ENCODE measurements around the gene GALNT4.
A peak's percentile ranks its signal among the peaks of the same experiment; 100 is the strongest.

The GALNT4 gene

DNA sequence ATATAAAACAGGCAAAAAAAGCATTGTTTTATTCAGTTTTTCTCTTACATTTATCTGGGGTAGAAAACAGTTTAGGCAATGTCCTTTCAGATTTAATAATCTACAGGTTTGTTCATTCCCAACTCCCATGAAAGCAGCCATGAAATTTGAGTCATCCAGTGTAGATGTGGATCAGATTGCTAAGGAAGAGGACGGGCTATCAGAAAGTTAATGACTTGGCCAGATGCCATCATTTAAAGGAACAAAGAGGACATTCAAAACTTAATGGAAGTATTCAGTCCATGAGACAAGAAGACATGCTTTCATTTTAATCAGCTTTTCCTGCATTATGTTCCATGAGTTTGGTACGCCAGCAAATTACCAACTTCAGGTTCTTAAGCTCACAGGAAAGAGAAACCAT, 32.4 kb upstream of the GALNT4 start:
- H3K79me2 ChIP-seq (ENCODE audit: low read length) = no peaks in the 10 kb centered on the region
- H3K9ac ChIP-seq (ENCODE audit: low read length) = no peak overlapping the region
- H3K36me3 ChIP-seq (replicated peaks; ENCODE audit: low read depth, low read length) = no peaks in the 10 kb centered on the region
- no peaks in the 10 kb centered on the region for H3K27me3 ChIP-seq (ENCODE audit: low read depth, low read length)
- no peaks in the 10 kb centered on the region for H3K4me1 ChIP-seq (ENCODE audit: low read length)
- H3K4me2 ChIP-seq (ENCODE audit: low read length) = no peak overlapping the region
- H4K20me1 ChIP-seq (ENCODE audit: insufficient read depth, low read length) = no peaks in the 10 kb centered on the region
- TF ChIP-seq EZH2phosphoT487 (IDR thresholded peaks at IDR 0.05; ENCODE audit: low read depth) = no peak
- TF ChIP-seq, protein P1, sequence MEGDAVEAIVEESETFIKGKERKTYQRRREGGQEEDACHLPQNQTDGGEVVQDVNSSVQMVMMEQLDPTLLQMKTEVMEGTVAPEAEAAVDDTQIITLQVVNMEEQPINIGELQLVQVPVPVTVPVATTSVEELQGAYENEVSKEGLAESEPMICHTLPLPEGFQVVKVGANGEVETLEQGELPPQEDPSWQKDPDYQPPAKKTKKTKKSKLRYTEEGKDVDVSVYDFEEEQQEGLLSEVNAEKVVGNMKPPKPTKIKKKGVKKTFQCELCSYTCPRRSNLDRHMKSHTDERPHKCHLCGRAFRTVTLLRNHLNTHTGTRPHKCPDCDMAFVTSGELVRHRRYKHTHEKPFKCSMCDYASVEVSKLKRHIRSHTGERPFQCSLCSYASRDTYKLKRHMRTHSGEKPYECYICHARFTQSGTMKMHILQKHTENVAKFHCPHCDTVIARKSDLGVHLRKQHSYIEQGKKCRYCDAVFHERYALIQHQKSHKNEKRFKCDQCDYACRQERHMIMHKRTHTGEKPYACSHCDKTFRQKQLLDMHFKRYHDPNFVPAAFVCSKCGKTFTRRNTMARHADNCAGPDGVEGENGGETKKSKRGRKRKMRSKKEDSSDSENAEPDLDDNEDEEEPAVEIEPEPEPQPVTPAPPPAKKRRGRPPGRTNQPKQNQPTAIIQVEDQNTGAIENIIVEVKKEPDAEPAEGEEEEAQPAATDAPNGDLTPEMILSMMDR (IDR thresholded peaks at IDR 0.05; ENCODE audit: low read depth, low read length) = no peak
- H3K9me3 ChIP-seq (ENCODE audit: insufficient read depth, low read length) = no peaks in the 10 kb centered on the region
- no peak overlapping the region for H2AFZ ChIP-seq (ENCODE audit: low read depth, low read length)
- H3K4me3 ChIP-seq (ENCODE audit: low read length) = no peak overlapping the region
- no peak overlapping the region for H3K27ac ChIP-seq (ENCODE audit: low read length)

DNA sequence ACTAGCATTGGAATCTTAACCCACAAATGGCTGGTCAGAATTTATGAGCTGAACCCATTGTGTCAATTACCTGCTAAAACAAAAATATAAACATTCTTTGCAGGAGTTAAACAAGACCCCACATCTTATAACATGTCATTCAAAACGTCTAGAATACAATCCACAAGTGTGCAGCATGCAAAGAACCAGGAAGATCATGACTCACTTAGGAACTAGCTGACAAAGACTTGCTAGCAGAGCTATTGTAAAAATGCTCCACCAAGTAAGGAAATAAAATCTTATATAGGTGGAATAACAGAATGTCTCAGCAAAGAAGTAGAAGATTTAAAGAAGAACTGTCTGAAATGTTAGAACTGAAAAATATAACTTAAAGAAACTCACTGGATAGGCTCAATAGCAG, 27.8 kb upstream of the GALNT4 start:
- Histone ChIP-seq H3K27me3 (ENCODE audit: low read depth, low read length) (no peaks in the 10 kb centered on the region), H3K36me3 (replicated peaks; ENCODE audit: low read depth, low read length) (no peaks in the 10 kb centered on the region), H3K79me2 (ENCODE audit: low read length) (no peaks in the 10 kb centered on the region), H3K4me3 (ENCODE audit: low read length) (no peak overlapping the region), H3K9me3 (ENCODE audit: insufficient read depth, low read length) (no peaks in the 10 kb centered on the region), H3K9ac (ENCODE audit: low read length) (no peak overlapping the region), H3K27ac (ENCODE audit: low read length) (no peak overlapping the region), H3K4me1 (ENCODE audit: low read length) (no peaks in the 10 kb centered on the region), H3K4me2 (ENCODE audit: low read length) (no peak overlapping the region), H4K20me1 (ENCODE audit: insufficient read depth, low read length) (no peaks in the 10 kb centered on the region), H2AFZ (ENCODE audit: low read depth, low read length) (no peak overlapping the region)
- no peak for TF ChIP-seq EZH2phosphoT487 (IDR thresholded peaks at IDR 0.05; ENCODE audit: low read depth)
- TF ChIP-seq, protein P1 (IDR thresholded peaks at IDR 0.05; ENCODE audit: low read depth, low read length) = no peak

DNA sequence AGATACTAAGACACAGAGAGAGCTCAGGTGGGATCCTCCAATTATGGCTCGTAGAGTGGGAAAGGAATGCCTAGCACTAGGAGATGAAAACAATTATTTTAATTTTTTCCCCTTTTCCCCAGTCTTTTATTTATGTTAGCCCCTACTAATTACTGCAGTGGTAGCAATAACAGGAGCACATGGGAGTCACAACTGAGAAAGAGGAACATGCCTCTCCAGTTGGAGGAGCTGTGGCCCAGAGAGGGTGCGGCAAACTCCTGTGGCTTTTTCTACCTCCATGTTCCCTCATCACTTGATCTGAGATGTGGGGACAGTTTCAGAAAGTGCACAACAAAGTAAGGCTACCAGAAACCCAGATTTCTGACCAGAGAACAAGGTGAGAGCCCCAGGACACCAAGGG, 27.2 kb upstream of the GALNT4 start:
- Histone ChIP-seq H3K4me2 (ENCODE audit: low read length) (no peak overlapping the region), H3K36me3 (replicated peaks; ENCODE audit: low read depth, low read length) (no peaks in the 10 kb centered on the region), H3K9ac (ENCODE audit: low read length) (no peak overlapping the region), H3K4me1 (ENCODE audit: low read length) (no peaks in the 10 kb centered on the region), H3K79me2 (ENCODE audit: low read length) (no peaks in the 10 kb centered on the region), H3K9me3 (ENCODE audit: insufficient read depth, low read length) (no peaks in the 10 kb centered on the region), H4K20me1 (ENCODE audit: insufficient read depth, low read length) (no peaks in the 10 kb centered on the region), H2AFZ (ENCODE audit: low read depth, low read length) (no peak overlapping the region), H3K27ac (ENCODE audit: low read length) (no peak overlapping the region), H3K4me3 (ENCODE audit: low read length) (no peak overlapping the region), H3K27me3 (ENCODE audit: low read depth, low read length) (no peaks in the 10 kb centered on the region)
- no peak for TF ChIP-seq EZH2phosphoT487 (IDR thresholded peaks at IDR 0.05; ENCODE audit: low read depth)
- TF ChIP-seq, protein P1 (IDR thresholded peaks at IDR 0.05; ENCODE audit: low read depth, low read length) = peak; percentile 13; the same call in 1 of the 2 replicates

DNA sequence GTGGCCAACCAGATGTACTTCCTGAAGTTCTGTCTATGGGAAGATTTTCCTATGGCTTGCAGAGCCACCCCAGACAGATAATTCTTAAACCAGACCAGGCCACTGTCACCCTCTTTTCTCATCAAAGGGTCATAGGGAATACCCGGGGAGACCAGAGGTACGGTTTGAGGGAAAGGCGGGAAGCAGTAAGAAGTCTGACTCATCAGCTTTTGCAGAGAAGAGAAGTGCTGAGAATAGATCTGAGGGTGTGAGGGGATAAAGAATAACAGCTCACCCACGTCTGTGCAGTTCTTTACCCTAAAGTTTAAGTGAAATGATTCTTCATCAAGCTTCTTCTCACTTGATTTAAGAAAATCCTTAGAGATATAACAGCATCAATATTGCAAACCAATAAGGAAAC, 22.5 kb upstream of the GALNT4 start:
- H3K4me1 ChIP-seq (ENCODE audit: low read length) = 0 out of 2 replicates have a peak, but pooled peaks cover 3% of the 10 kb centered on the region
- H4K20me1 ChIP-seq (ENCODE audit: insufficient read depth, low read length) = no peaks in the 10 kb centered on the region
- no peaks in the 10 kb centered on the region for H3K9me3 ChIP-seq (ENCODE audit: insufficient read depth, low read length)
- no peaks in the 10 kb centered on the region for H3K79me2 ChIP-seq (ENCODE audit: low read length)
- H2AFZ ChIP-seq (ENCODE audit: low read depth, low read length) = no peak overlapping the region
- TF ChIP-seq, protein P1 (IDR thresholded peaks at IDR 0.05; ENCODE audit: low read depth, low read length) = no peak
- no peak for TF ChIP-seq EZH2phosphoT487 (IDR thresholded peaks at IDR 0.05; ENCODE audit: low read depth)
- no peaks in the 10 kb centered on the region for H3K36me3 ChIP-seq (replicated peaks; ENCODE audit: low read depth, low read length)
- H3K27me3 ChIP-seq (ENCODE audit: low read depth, low read length) = no peaks in the 10 kb centered on the region
- H3K27ac ChIP-seq (ENCODE audit: low read length) = no peak overlapping the region
- no peak overlapping the region for H3K4me3 ChIP-seq (ENCODE audit: low read length)
- H3K9ac ChIP-seq (ENCODE audit: low read length) = no peak overlapping the region
- no peak overlapping the region for H3K4me2 ChIP-seq (ENCODE audit: low read length)

All from OCI-LY3 (cell line).